Transverse colon (tissue), 4 donors: ENCODE data around the gene ARHGEF10L. TPM values are rescaled to one million over a fixed set of nuclear protein-coding genes. Genes with fewer than 3 reads are reported as not detected.

ENCODE experiments used
- DNase-seq: peaks from one replicate; pipeline ENCODE4 v3.0.0-alpha.2; 2019
- H3K27ac ChIP-seq, 4 donors: fragments of 200-600 bp; sonication (generic); 2 replicates each; pipeline ENCODE4 v1.5.1; 2016 to 2018; ENCODE audit warnings: inconsistent platforms in 4 of 4
- H3K27me3 ChIP-seq: fragments of 200-600 bp; sonication (generic); 2 replicates; pipeline ENCODE4 v1.5.1; 2017; ENCODE audit warnings: inconsistent platforms
- H3K36me3 ChIP-seq, 4 donors: fragments of 200-600 bp; sonication (generic); 2 replicates each; pipeline ENCODE4 v1.5.1; 2017 to 2019; ENCODE audit warnings: inconsistent platforms in 4 of 4
- H3K4me1 ChIP-seq, 4 donors: fragments of 200-600 bp; sonication (generic); 2 replicates each; pipeline ENCODE4 v1.5.1; 2017 to 2020; ENCODE audit warnings: inconsistent platforms in 4 of 4
- H3K4me3 ChIP-seq, 4 donors: fragments of 200-600 bp; sonication (generic); 1 replicate in 1 of 4; 2 replicates in 3 of 4; pipeline versions ENCODE4 v1.5.1 to v1.6.1; 2017 to 2019; ENCODE audit warnings: inconsistent platforms in 4 of 4
- H3K9me3 ChIP-seq, 2 donors: fragments of 200-600 bp; sonication (generic); 2 replicates each; pipeline ENCODE4 v1.5.1; 2017 to 2019; ENCODE audit warnings: inconsistent platforms in 2 of 2
- EP300 ChIP-seq: sonication (generic); formaldehyde crosslinking; IDR thresholded peaks from one replicate; pipeline ENCODE4 v1.6.1; 2017; ENCODE audit warnings: antibody characterized with exemption, low read depth
- POLR2A ChIP-seq: fragments of 450-650 bp; IDR thresholded peaks from one replicate; pipeline ENCODE4 v1.6.1; 2016; ENCODE audit warnings: antibody characterized with exemption, mild to moderate bottlenecking, moderate library complexity
- POLR2AphosphoS5 ChIP-seq, 3 donors: sonication (generic); formaldehyde crosslinking; IDR thresholded peaks; one replicate each; pipeline ENCODE4 v1.6.1; 2016; ENCODE audit warnings: antibody characterized with exemption in 3 of 3
- WGBS, 2 donors: methylation state at CpG; one replicate each; pipeline ENCODE4 v1.1.5; 2018; ENCODE audit warnings: low coverage in 1 of 2; 5-methylcytosine and 5-hydroxymethylcytosine counted together
- in situ Hi-C, 4 donors: fragments of 200-750 bp; cut with MboI; loops; one replicate each; pipeline versions ENCODE4 v1.15.0 to v1.15.1; 2017; ENCODE audit warnings: low sequenced_read_pairs in 3 of 4, low pct_ligation_motif_present in 1 of 4, low pct_unique_long_range_greater_than_20kb in 1 of 4
- intact Hi-C: fragments of 100-400 bp; cut with DNase I; formaldehyde crosslinking; loops from one replicate; pipeline ENCODE4 v1.15.1; 2023; ENCODE audit warnings: low total_unique reads
- total RNA-seq, 4 donors: library from RNA; depleted of rRNA; stranded (reverse); fragments of >200 nt; gene quantifications; one replicate each; pipeline ENCODE4 v1.1.0, GENCODE V29; 2016
- TF ChIP-seq, protein P1 (sequence below), 5 experiments: fragments of 200-600 bp in 3 of 5; fragments of 450-650 bp in 2 of 5; sonication (generic) in 3 of 5; IDR thresholded peaks; 1 replicate in 2 of 5; 2 replicates in 3 of 5; pipeline ENCODE4 v1.5.1; 2016 to 2017; ENCODE audit warnings: antibody characterized with exemption in 5 of 5, inconsistent platforms in 3 of 5, mild to moderate bottlenecking in 2 of 5, moderate library complexity in 1 of 5

ARHGEF10L gene
- total RNA-seq, 4 donors from 2014 or later, result 115 to 326 (median 199) TPM

DNA sequence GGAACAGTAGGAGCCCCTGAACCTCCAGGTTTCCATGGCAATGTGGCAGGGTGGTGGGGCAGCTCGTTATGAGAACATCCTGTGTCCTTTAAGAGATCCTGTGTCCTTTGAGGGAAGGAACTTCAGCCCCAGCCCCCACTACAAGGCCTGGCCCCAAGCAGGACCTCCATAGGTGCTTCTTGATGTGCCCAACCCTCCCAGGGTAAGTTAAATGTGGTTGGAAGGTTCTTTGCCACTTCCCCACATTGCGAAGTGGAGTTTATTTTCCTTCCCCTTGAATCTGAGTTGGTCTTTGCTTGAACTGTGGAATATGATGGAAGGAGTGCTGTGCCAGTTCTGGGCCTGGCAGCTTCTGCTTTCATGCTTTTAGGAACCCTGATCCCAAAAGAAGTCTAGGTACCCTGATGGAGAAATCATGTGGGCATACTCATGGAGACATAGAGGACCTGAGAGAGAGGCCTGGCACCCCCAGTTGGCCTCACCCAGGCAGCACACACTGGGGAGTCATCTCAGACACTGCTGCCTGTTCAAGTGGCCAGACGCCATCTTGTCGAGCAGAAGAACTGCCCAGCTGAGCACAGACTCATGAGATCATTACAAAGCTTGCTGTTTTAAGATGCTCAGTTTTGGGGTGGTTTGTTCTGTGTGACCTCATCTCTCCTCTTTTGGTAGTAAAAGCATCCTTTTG, 171.5 kb downstream of the ARHGEF10L start:
- no peak for DNase-seq
- WGBS, 2 donors, result 69% methylated on average over 4 of the region's 4 CpGs; no CpG with 5 or more reads in 1 of the 2 donors

DNA sequence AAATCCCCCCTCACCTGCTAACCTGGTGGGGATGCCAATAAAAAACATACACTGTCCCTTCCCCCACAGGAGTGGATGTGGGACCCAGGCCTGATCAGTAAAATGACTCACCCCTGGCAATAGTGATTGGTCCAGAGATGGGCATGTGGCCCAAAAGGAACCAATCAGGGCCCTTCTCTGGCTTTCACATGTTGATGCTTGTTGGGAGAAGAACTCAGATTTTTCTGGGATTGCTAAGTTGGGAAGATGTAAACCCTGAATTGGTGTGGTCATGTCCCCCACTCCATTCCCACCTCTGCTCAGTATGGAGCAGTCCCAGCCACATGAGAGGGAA, 172.0 kb downstream of the ARHGEF10L start:
- Histone ChIP-seq H3K4me1 (no peaks in the 10 kb centered on the region), H3K27ac (no peak overlapping the region), H3K9me3 (no peaks in the 10 kb centered on the region), H3K27me3 (peaks cover 3% of the 10 kb centered on the region), H3K4me3 (no peak overlapping the region), H3K36me3 (no peaks in the 10 kb centered on the region)
- TF ChIP-seq POLR2A, result no peak
- TF ChIP-seq, protein P1, sequence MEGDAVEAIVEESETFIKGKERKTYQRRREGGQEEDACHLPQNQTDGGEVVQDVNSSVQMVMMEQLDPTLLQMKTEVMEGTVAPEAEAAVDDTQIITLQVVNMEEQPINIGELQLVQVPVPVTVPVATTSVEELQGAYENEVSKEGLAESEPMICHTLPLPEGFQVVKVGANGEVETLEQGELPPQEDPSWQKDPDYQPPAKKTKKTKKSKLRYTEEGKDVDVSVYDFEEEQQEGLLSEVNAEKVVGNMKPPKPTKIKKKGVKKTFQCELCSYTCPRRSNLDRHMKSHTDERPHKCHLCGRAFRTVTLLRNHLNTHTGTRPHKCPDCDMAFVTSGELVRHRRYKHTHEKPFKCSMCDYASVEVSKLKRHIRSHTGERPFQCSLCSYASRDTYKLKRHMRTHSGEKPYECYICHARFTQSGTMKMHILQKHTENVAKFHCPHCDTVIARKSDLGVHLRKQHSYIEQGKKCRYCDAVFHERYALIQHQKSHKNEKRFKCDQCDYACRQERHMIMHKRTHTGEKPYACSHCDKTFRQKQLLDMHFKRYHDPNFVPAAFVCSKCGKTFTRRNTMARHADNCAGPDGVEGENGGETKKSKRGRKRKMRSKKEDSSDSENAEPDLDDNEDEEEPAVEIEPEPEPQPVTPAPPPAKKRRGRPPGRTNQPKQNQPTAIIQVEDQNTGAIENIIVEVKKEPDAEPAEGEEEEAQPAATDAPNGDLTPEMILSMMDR (IDR thresholded peaks at IDR 0.05), result no peak
- TF ChIP-seq POLR2AphosphoS5 (IDR thresholded peaks at IDR 0.05), result no peak
- no peak for TF ChIP-seq EP300
- intact Hi-C loops (no loop called here), in situ Hi-C loops (no loop called here)
- no peak for DNase-seq

More for the DNA sequence above, 171.5 kb downstream of the ARHGEF10L start:
- Histone ChIP-seq H3K27ac (no peak overlapping the region), H3K9me3 (no peaks in the 10 kb centered on the region), H3K4me1 (no peaks in the 10 kb centered on the region), H3K27me3 (peaks cover 3% of the 10 kb centered on the region), H3K4me3 (no peak overlapping the region), H3K36me3 (no peaks in the 10 kb centered on the region)
- in situ Hi-C loops (no loop called here), intact Hi-C loops (no loop called here)
- no peak for TF ChIP-seq EP300
- no peak for TF ChIP-seq POLR2A
- TF ChIP-seq POLR2AphosphoS5 (IDR thresholded peaks at IDR 0.05), result no peak
- TF ChIP-seq, protein P1 (IDR thresholded peaks at IDR 0.05), result no peak

DNA sequence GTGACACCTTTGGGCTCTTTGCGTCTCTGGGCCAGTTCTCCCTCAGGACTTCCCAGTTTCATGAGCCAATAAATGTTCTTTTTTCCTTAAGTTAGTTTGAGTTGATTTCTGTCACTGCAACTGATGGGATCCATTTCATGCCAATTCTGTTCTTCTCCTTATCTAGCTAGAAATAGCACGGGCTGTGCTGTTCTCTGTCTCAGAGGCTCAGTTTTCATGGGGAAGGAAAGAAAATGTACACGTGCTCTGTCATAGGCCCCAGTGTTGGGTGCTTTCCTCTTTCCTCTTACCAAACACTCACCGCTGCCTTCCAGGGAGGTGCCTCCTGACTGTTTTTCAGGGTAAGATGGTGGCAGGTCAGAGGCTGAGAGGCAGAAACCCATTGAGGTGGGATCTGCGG, 172.4 kb downstream of the ARHGEF10L start:
- WGBS, 2 donors, result 80 to 89% methylated on average over 3 to 5 of the region's 5 CpGs
- H3K9me3 ChIP-seq, result no peaks in the 10 kb centered on the region
- no peak for DNase-seq
- in situ Hi-C loops (no loop called here), intact Hi-C loops (no loop called here)
- H3K4me3 ChIP-seq, result no peak overlapping the region
- TF ChIP-seq EP300 (no peak), POLR2A (no peak), POLR2AphosphoS5 (IDR thresholded peaks at IDR 0.05) (no peak)
- TF ChIP-seq, protein P1 (IDR thresholded peaks at IDR 0.05), result no peak
- H3K27me3 ChIP-seq, result peaks cover 3% of the 10 kb centered on the region
- no peaks in the 10 kb centered on the region for H3K36me3 ChIP-seq
- no peaks in the 10 kb centered on the region for H3K4me1 ChIP-seq
- H3K27ac ChIP-seq, result no peak overlapping the region

DNA sequence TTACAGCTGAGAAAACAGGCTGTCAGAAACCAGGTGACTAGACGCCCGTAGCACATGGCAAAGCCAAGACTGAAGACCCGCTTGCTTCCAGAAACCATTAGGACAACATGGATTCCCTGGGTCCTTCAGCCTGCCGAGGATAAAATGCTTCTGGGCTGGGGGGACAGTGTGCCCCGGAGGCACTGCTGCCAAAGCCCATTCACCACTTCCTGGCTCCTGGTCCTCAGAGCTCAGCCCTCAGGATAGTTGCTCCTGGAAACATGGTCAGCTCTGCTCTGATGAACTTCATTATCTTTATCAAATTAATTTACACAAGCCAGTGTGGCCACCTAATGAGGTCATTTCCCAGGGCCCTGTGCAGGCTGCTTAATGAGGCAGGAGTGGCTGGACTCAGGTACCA, 174.5 kb downstream of the ARHGEF10L start:
- no peaks in the 10 kb centered on the region for H3K36me3 ChIP-seq
- DNase-seq, result no peak
- H3K27me3 ChIP-seq, result peaks cover 3% of the 10 kb centered on the region
- intact Hi-C loops, result no loop called here
- WGBS, 2 donors, result 83% methylated on average over 5 of the region's 5 CpGs; no CpG with 5 or more reads in 1 of the 2 donors
- H3K4me1 ChIP-seq, result no peaks in the 10 kb centered on the region
- no peak overlapping the region for H3K4me3 ChIP-seq
- no peaks in the 10 kb centered on the region for H3K9me3 ChIP-seq
- TF ChIP-seq, protein P1 (IDR thresholded peaks at IDR 0.05), result no peak
- TF ChIP-seq POLR2A, result no peak
- TF ChIP-seq POLR2AphosphoS5 (IDR thresholded peaks at IDR 0.05), result no peak
- TF ChIP-seq EP300, result no peak
- in situ Hi-C loops, result no loop called here
- H3K27ac ChIP-seq, result no peak overlapping the region
